Activated T-helper 1 cell treated with anti-CD3 and anti-CD28 coated beads, Interleukin-12 subunit alpha, Interleukin-12 subunit beta, Interleukin-2, Interleukin-4 antibody, amounts not matched to agents 30 ng/mL and 10 ng/mL and 1 ng/mL, durations not matched to agents 14 hours and 24 hours and 36 hours (primary cell): Measurements from ENCODE around the gene SYCP2L. TPM values are rescaled to one million over a fixed set of nuclear protein-coding genes. Genes with fewer than 3 reads are reported as not detected.
"Not testable (repeated sequence)": the region's sequence is repeated elsewhere in the genome, so short reads cannot be mapped to it uniquely, and the experiment has no call there.

Source experiments
- DNase-seq: peaks from one replicate; pipeline ENCODE4 v3.0.0; 2021; ENCODE audit warnings: low spot score
- H3K27ac Mint-ChIP-seq: one replicate; pipeline ENCODE4 v1.8.0; 2021; ENCODE audit warnings: mild to moderate bottlenecking, mixed read lengths
- H3K27me3 Mint-ChIP-seq: one replicate; pipeline ENCODE4 v1.8.0; 2022; ENCODE audit warnings: mild to moderate bottlenecking, moderate library complexity, mixed read lengths; ENCODE audit not compliant: insufficient read depth
- H3K36me3 Mint-ChIP-seq: one replicate; pipeline ENCODE4 v1.8.0; 2021; ENCODE audit warnings: low read depth, mixed read lengths
- H3K4me1 Mint-ChIP-seq: one replicate; pipeline ENCODE4 v1.8.0; 2021; ENCODE audit warnings: low read depth, mixed read lengths
- H3K4me3 Mint-ChIP-seq: one replicate; pipeline ENCODE4 v1.8.0; 2021; ENCODE audit warnings: mild to moderate bottlenecking, moderate library complexity, mixed read lengths
- H3K9me3 Mint-ChIP-seq: one replicate; pipeline ENCODE4 v1.8.0; 2021; ENCODE audit warnings: mixed read lengths
- intact Hi-C: fragments of 100-400 bp; cut with micrococcal nuclease; formaldehyde crosslinking; loops from one replicate; pipeline ENCODE4 v1.15.1; 2024
- total RNA-seq: library from RNA; stranded (reverse); gene quantifications from 2 replicates; pipeline ENCODE4 v1.2.3, GENCODE V29; 2022

SYCP2L gene
- total RNA-seq, 1 donor from 2014 or later: not detected

GRCh38 chr6:10970731-10971130 is 83.9 kb downstream of the SYCP2L start:
- no peak for DNase-seq
- Mint-ChIP-seq H3K4me3 (no peak overlapping the region), H3K9me3 (no peaks in the 10 kb centered on the region), H3K36me3 (no peaks in the 10 kb centered on the region), H3K27me3 (no peaks in the 10 kb centered on the region), H3K4me1 (no peaks in the 10 kb centered on the region), H3K27ac (no peak overlapping the region)
- intact Hi-C loops: no loop called here

- Mint-ChIP-seq H3K4me1 (no peaks in the 10 kb centered on the region), H3K9me3 (no peaks in the 10 kb centered on the region), H3K36me3 (no peaks in the 10 kb centered on the region), H3K4me3 (no peak overlapping the region), H3K27me3 (no peaks in the 10 kb centered on the region), H3K27ac (no peak overlapping the region)
- no peak for DNase-seq
- intact Hi-C loops: no loop called here
These were observed 85.3 kb downstream of the SYCP2L start for GRCh38 chr6:10972196-10972595.

- DNase-seq: no peak
- H3K36me3 Mint-ChIP-seq: no peaks in the 10 kb centered on the region
- H3K4me3 Mint-ChIP-seq: no peak overlapping the region
- no peak overlapping the region for H3K27ac Mint-ChIP-seq
- no peaks in the 10 kb centered on the region for H3K9me3 Mint-ChIP-seq
- intact Hi-C loops: no loop called here
- H3K27me3 Mint-ChIP-seq: no peaks in the 10 kb centered on the region
- H3K4me1 Mint-ChIP-seq: no peaks in the 10 kb centered on the region
These were observed 89.7 kb downstream of the SYCP2L start for GRCh38 chr6:10976571-10976970.

GRCh38 chr6:10977231-10977968 is 90.5 kb downstream of the SYCP2L start:
- H3K4me3 Mint-ChIP-seq: no peak overlapping the region
- intact Hi-C loops: no loop called here
- DNase-seq: no peak
- peaks cover 3% of the 10 kb centered on the region for H3K27me3 Mint-ChIP-seq
- no peaks in the 10 kb centered on the region for H3K4me1 Mint-ChIP-seq
- H3K36me3 Mint-ChIP-seq: no peaks in the 10 kb centered on the region
- no peak overlapping the region for H3K27ac Mint-ChIP-seq
- H3K9me3 Mint-ChIP-seq: no peaks in the 10 kb centered on the region

- DNase-seq: no peak
- Mint-ChIP-seq H3K27me3 (peaks cover 3% of the 10 kb centered on the region), H3K4me3 (no peak overlapping the region), H3K27ac (no peak overlapping the region), H3K36me3 (no peaks in the 10 kb centered on the region), H3K9me3 (no peaks in the 10 kb centered on the region), H3K4me1 (no peaks in the 10 kb centered on the region)
- intact Hi-C loops: no loop called here
These were observed 92.8 kb downstream of the SYCP2L start for GRCh38 chr6:10979603-10980002.

GRCh38 chr6:10981409-10981808 is 94.6 kb downstream of the SYCP2L start:
- intact Hi-C loops: no loop called here
- Mint-ChIP-seq H3K4me3 (no peak overlapping the region), H3K27ac (no peak overlapping the region), H3K36me3 (no peaks in the 10 kb centered on the region), H3K9me3 (no peaks in the 10 kb centered on the region), H3K4me1 (no peaks in the 10 kb centered on the region), H3K27me3 (peaks cover 3% of the 10 kb centered on the region)
- no peak for DNase-seq

- not testable (repeated sequence) for H3K36me3 Mint-ChIP-seq, H3K9me3 Mint-ChIP-seq
These were observed 98.1 kb downstream of the SYCP2L start for GRCh38 chr6:10984959-10985358.

GRCh38 chr6:10989587-10989986 is 102.7 kb downstream of the SYCP2L start:
- DNase-seq: no peak
- intact Hi-C loops: no loop called here
- Mint-ChIP-seq H3K27ac (no peak overlapping the region), H3K4me3 (no peak overlapping the region), H3K9me3 (no peaks in the 10 kb centered on the region), H3K27me3 (peaks cover 6% of the 10 kb centered on the region), H3K36me3 (no peaks in the 10 kb centered on the region), H3K4me1 (no peaks in the 10 kb centered on the region)

More at GRCh38 chr6:10984959-10985358, 98.1 kb downstream of the SYCP2L start:
- DNase-seq, H3K27ac Mint-ChIP-seq, H3K27me3 Mint-ChIP-seq, H3K4me3 Mint-ChIP-seq, H3K4me1 Mint-ChIP-seq, intact Hi-C loops: not testable (repeated sequence)

GRCh38 chr6:10991115-10991514 is 104.3 kb downstream of the SYCP2L start:
- Mint-ChIP-seq H3K9me3 (no peaks in the 10 kb centered on the region), H3K4me1 (no peaks in the 10 kb centered on the region), H3K36me3 (no peaks in the 10 kb centered on the region), H3K27ac (no peak overlapping the region), H3K4me3 (no peak overlapping the region), H3K27me3 (peaks cover 8% of the 10 kb centered on the region)
- DNase-seq: no peak
- intact Hi-C loops: no loop called here

GRCh38 chr6:10993896-10994295 is 107.0 kb downstream of the SYCP2L start:
- Mint-ChIP-seq H3K9me3 (no peaks in the 10 kb centered on the region), H3K27me3 (peaks cover 8% of the 10 kb centered on the region), H3K27ac (no peak overlapping the region), H3K4me3 (no peak overlapping the region), H3K4me1 (no peaks in the 10 kb centered on the region), H3K36me3 (no peaks in the 10 kb centered on the region)
- no peak for DNase-seq
- intact Hi-C loops: no loop called here

- peaks cover 8% of the 10 kb centered on the region for H3K27me3 Mint-ChIP-seq
- H3K36me3 Mint-ChIP-seq: no peaks in the 10 kb centered on the region
- intact Hi-C loops: no loop called here
- no peak for DNase-seq
- H3K27ac Mint-ChIP-seq: no peak overlapping the region
- no peaks in the 10 kb centered on the region for H3K4me1 Mint-ChIP-seq
- no peaks in the 10 kb centered on the region for H3K9me3 Mint-ChIP-seq
- no peak overlapping the region for H3K4me3 Mint-ChIP-seq
These were observed 108.4 kb downstream of the SYCP2L start for GRCh38 chr6:10995114-10995707.

GRCh38 chr6:10999994-11000393 is 113.1 kb downstream of the SYCP2L start:
- intact Hi-C loops: no loop called here
- H3K36me3 Mint-ChIP-seq: no peaks in the 10 kb centered on the region
- no peak for DNase-seq
- H3K27ac Mint-ChIP-seq: no peak overlapping the region
- no peaks in the 10 kb centered on the region for H3K9me3 Mint-ChIP-seq
- H3K4me1 Mint-ChIP-seq: no peaks in the 10 kb centered on the region
- H3K27me3 Mint-ChIP-seq: peaks cover 5% of the 10 kb centered on the region
- no peak overlapping the region for H3K4me3 Mint-ChIP-seq

- H3K9me3 Mint-ChIP-seq: no peaks in the 10 kb centered on the region
- H3K27ac Mint-ChIP-seq: no peak overlapping the region
- H3K4me3 Mint-ChIP-seq: no peak overlapping the region
- intact Hi-C loops: no loop called here
- no peak for DNase-seq
- no peaks in the 10 kb centered on the region for H3K36me3 Mint-ChIP-seq
- peaks cover 6% of the 10 kb centered on the region for H3K27me3 Mint-ChIP-seq
- no peaks in the 10 kb centered on the region for H3K4me1 Mint-ChIP-seq
These were observed 115.3 kb downstream of the SYCP2L start for GRCh38 chr6:11002176-11002575.
